AG09309 (cell line): Measurements from ENCODE around the gene NMNAT3.

Experiments used
- DNase-seq: peaks from one replicate; pipeline ENCODE4 v3.0.0-alpha.2; 2010; ENCODE audit warnings: low read depth
- H3K4me3 ChIP-seq: 2 replicates; pipeline ENCODE4 v1.5.1; 2011; ENCODE audit warnings: mild to moderate bottlenecking, low read depth, low read length, moderate library complexity; ENCODE audit not compliant: control insufficient read depth
- TF ChIP-seq, protein P1 (sequence below): IDR thresholded peaks from 2 replicates; pipeline ENCODE4 v1.5.1; 2011; ENCODE audit warnings: mild to moderate bottlenecking, low read depth, low read length, inconsistent platforms; ENCODE audit not compliant: insufficient read depth, control insufficient read depth; ENCODE audit errors: missing control alignments

The NMNAT3 gene

GRCh38 chr3:139677388-139678155 lies at the start of gene NMNAT3:
TSS of gene NMNAT3 (minus strand) at chr3:139677972. CDS start at chr3:139627724, 50,248 bp downstream.
- DNase-seq = no peak
- peak within 1 kb of the TSS; percentile 34 for H3K4me3 ChIP-seq
- TF ChIP-seq, protein P1, sequence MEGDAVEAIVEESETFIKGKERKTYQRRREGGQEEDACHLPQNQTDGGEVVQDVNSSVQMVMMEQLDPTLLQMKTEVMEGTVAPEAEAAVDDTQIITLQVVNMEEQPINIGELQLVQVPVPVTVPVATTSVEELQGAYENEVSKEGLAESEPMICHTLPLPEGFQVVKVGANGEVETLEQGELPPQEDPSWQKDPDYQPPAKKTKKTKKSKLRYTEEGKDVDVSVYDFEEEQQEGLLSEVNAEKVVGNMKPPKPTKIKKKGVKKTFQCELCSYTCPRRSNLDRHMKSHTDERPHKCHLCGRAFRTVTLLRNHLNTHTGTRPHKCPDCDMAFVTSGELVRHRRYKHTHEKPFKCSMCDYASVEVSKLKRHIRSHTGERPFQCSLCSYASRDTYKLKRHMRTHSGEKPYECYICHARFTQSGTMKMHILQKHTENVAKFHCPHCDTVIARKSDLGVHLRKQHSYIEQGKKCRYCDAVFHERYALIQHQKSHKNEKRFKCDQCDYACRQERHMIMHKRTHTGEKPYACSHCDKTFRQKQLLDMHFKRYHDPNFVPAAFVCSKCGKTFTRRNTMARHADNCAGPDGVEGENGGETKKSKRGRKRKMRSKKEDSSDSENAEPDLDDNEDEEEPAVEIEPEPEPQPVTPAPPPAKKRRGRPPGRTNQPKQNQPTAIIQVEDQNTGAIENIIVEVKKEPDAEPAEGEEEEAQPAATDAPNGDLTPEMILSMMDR = no peak

- no peak for DNase-seq
- H3K4me3 ChIP-seq = no peak overlapping the region
- TF ChIP-seq, protein P1 = no peak
Observed at GRCh38 chr3:139721370-139721769, 43.6 kb upstream of the NMNAT3 start.

- TF ChIP-seq, protein P1 = peak; percentile 68
- H3K4me3 ChIP-seq = no peak overlapping the region
- DNase-seq = peak; percentile 8
Observed at GRCh38 chr3:139718415-139718814, 40.6 kb upstream of the NMNAT3 start.

- H3K4me3 ChIP-seq = no peak overlapping the region
- TF ChIP-seq, protein P1 = no peak
- DNase-seq = no peak
Observed at GRCh38 chr3:139716908-139717485, 39.2 kb upstream of the NMNAT3 start.

GRCh38 chr3:139715743-139716360 lies 38.1 kb upstream of the NMNAT3 start:
- no peak for DNase-seq
- TF ChIP-seq, protein P1 = no peak

DNA sequence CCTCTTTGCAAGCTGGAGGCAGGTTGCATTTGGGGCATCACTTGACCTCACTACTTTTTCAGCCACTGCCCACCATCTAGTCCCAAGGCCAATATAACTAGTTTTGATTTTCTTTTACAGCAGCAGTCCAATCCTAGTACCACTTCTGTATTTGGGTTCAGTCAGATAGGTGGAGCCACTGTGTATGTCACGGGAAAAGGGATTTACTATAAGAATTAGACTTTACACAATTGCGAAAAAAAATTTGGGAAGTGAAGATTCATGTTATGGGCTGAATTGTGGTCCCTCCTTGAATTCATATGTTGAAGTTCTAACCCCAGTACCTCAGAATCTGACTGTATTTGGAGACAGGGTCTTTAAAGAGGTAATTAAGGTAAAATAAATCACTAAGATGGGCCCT lies 37.4 kb upstream of the NMNAT3 start:
- no peak for DNase-seq
- H3K4me3 ChIP-seq = no peak overlapping the region
- TF ChIP-seq, protein P1 = no peak

More at GRCh38 chr3:139715743-139716360, 38.1 kb upstream of the NMNAT3 start:
- no peak overlapping the region for H3K4me3 ChIP-seq
